Fibroblast of skin of scalp (primary cell): ENCODE results near the gene CXCL5.
"Not testable (repeated sequence)": the region's sequence is repeated elsewhere in the genome, so short reads cannot be mapped to it uniquely, and the experiment has no call there.

Experiments used
- DNase-seq: peaks from one replicate; pipeline ENCODE4 v3.0.0-alpha.2; 2013

The CXCL5 gene

GRCh38 chr4:73967866-73968265 is 30.6 kb downstream of the CXCL5 start:
- no peak for DNase-seq

GRCh38 chr4:73964862-73965611 is 33.4 kb downstream of the CXCL5 start:
- DNase-seq: no peak

GRCh38 chr4:73962724-73963123 is 35.8 kb downstream of the CXCL5 start:
- DNase-seq: no peak

GRCh38 chr4:73959041-73959440 is 39.4 kb downstream of the CXCL5 start:
- DNase-seq: not testable (repeated sequence)

GRCh38 chr4:73952352-73952751 is 46.1 kb downstream of the CXCL5 start:
- no peak for DNase-seq

- not testable (repeated sequence) for DNase-seq
These were observed 48.0 kb downstream of the CXCL5 start for GRCh38 chr4:73950376-73950920.

- no peak for DNase-seq
These were observed 49.3 kb downstream of the CXCL5 start for GRCh38 chr4:73948990-73949706.

GRCh38 chr4:73948291-73948690 is 50.2 kb downstream of the CXCL5 start:
- no peak for DNase-seq

GRCh38 chr4:73947239-73947985 is 51.1 kb downstream of the CXCL5 start:
- no peak for DNase-seq

- no peak for DNase-seq
These were observed 52.6 kb downstream of the CXCL5 start for GRCh38 chr4:73945674-73946449.
